Heart right ventricle (tissue), 16 donors: ENCODE measurements around the gene GPLD1. TPM values are rescaled to one million over a fixed set of nuclear protein-coding genes. Genes with fewer than 3 reads are reported as not detected.

Experiments
- ATAC-seq, 8 donors: fragments of 200-7000 bp; cut with Tn5 transposase; one replicate each; pipeline ENCODE4 v1.9.1; 2020; ENCODE audit warnings: mild to moderate bottlenecking in 8 of 8, moderate library complexity in 8 of 8, moderate number of reproducible peaks in 1 of 8
- DNase-seq, 2 donors: peaks; one replicate each; pipeline ENCODE4 v3.0.0-alpha.2; 2020
- H3K27ac ChIP-seq, 10 donors: fragments of 200-600 bp; sonication (generic) in 2 of 10; one replicate each; pipeline versions ENCODE4 v1.5.0 to v1.8.0; 2020 to 2022; ENCODE audit warnings: mild to moderate bottlenecking in 3 of 10
- H3K27me3 ChIP-seq, 7 donors: fragments of 200-600 bp; one replicate each; pipeline ENCODE4 v1.8.0; 2021 to 2022; ENCODE audit warnings: mild to moderate bottlenecking in 2 of 7
- H3K36me3 ChIP-seq, 9 donors: fragments of 200-600 bp; sonication (generic) in 1 of 9; one replicate each; pipeline versions ENCODE4 v1.5.0 to v1.8.0; 2020 to 2022; ENCODE audit warnings: mild to moderate bottlenecking in 2 of 9
- H3K4me1 ChIP-seq, 9 donors: fragments of 200-600 bp; sonication (generic) in 1 of 9; one replicate each; pipeline versions ENCODE4 v1.5.0 to v1.8.0; 2020 to 2022; ENCODE audit warnings: mild to moderate bottlenecking in 4 of 9
- H3K4me3 ChIP-seq, 10 donors: fragments of 200-600 bp; sonication (generic) in 2 of 10; one replicate each; pipeline versions ENCODE4 v1.5.0 to v1.8.0; 2020 to 2022; ENCODE audit warnings: mild to moderate bottlenecking in 7 of 10, moderate library complexity in 2 of 10
- H3K9me3 ChIP-seq, 11 donors: fragments of 200-600 bp in 10 of 11; sonication (generic) in 2 of 11; one replicate each; pipeline versions ENCODE4 v1.5.0 to v1.8.0; 2013 to 2022; ENCODE audit warnings: mild to moderate bottlenecking in 2 of 11, control low read depth in 1 of 11, moderate library complexity in 1 of 11
- CTCF ChIP-seq, 9 donors: fragments of 200-600 bp; sonication (generic) in 2 of 9; IDR thresholded peaks; one replicate each; pipeline versions ENCODE4 v1.5.0 to v1.8.0; 2021 to 2022; ENCODE audit warnings: antibody characterized with exemption in 9 of 9, mild to moderate bottlenecking in 5 of 9, moderate library complexity in 1 of 9
- WGBS, 2 donors: extraction: QIAGEN DNeasy Blood & Tissue Kit; methylation state at CpG; one replicate each; pipeline ENCODE4 v1.1.7; 2013; ENCODE audit warnings: inconsistent platforms in 1 of 2; 5-methylcytosine and 5-hydroxymethylcytosine counted together
- intact Hi-C, 10 donors: fragments of 100-400 bp; cut with DNase I; formaldehyde crosslinking; loops; one replicate each; pipeline versions ENCODE4 v1.11.1 to v1.14.2; 2022
- polyA plus RNA-seq, 2 donors: library from polyadenylated mRNA; stranded (reverse); fragments of 200-250 nt; gene quantifications; one replicate each; pipeline ENCODE4 v1.2.3, GENCODE V29; 2013
- total RNA-seq, 10 donors: library from RNA; stranded (reverse); fragmentation: NEBNext Ultra II Directional in 3 of 10; extraction: Animal tissue kit (Norgen Biotek cat#: 25700) in 3 of 10; gene quantifications; one replicate each; pipeline versions ENCODE4 v1.2.1 to v1.2.4, GENCODE V29; 2021 to 2023
- donor health status: Arrhythmogenic right ventricular cardiomyopathy.
- donor health status: ischemic (EF 13 %, LVEDD 7.1; RV severe dilation, severe dysfunction).
- donor health status: healthy with polysubstance abuse.
- donor health status: DM: no; HTN: yes; CAD: no.
- donor health status: DM: no; HTN: no; CAD: no.
- donor health status: ischemic (EF 25% LVEDD 6.9; RV normal size, moderate dysfunction).
- donor health status: ischemic (EF 25% LVEDD 5.7; RV mildly dilated, moderate dysfunction).
- donor health status: healthy.
- donor health status: DM: yes; HTN: yes; CAD: no.
- donor health status: Ischemic cardiomyopathy.
- donor health status: ischemic (EF 35%, LVEDD 5.7; RV mildly dilated, moderate dysfunction).
- donor health status: nonischemic (EF 11% LVEDD 7.7; RV severe dilation, severe dysfunction).
- donor health status: DM: yes; HTN: yes; CAD: no.
- donor health status: PGD.
- donor health status: ischemic (EF 29% LVEDD 5.4; RV normal size, mild dysfunction).
- donor health status: nonischemic (EF 23%, LVEDD 6.1; RV moderate dilation, normal function).

The GPLD1 gene
- total and polyA plus RNA-seq, 12 donors, result 0.07 to 1.5 (median 0.78) TPM

GRCh38 chr6:24464253-24465038 is 24.9 kb downstream of the GPLD1 start:
- Histone ChIP-seq H3K9me3 (no peaks in the 10 kb centered on the region), H3K27ac (no peak overlapping the region), H3K36me3 (no peaks in the 10 kb centered on the region), H3K4me3 (no peak overlapping the region), H3K4me1 (no peaks in the 10 kb centered on the region), H3K27me3 (no peaks in the 10 kb centered on the region)
- DNase-seq, result no peak
- intact Hi-C loops, result no loop called here
- TF ChIP-seq CTCF (IDR thresholded peaks at IDR 0.05), result no peak
- ATAC-seq, result no peak
- WGBS, 2 donors, result 87 to 90% methylated on average over 11 of the region's 11 CpGs

GRCh38 chr6:24460966-24461365 is 28.4 kb downstream of the GPLD1 start:
- no peak overlapping the region for H3K27ac ChIP-seq
- no peak overlapping the region for H3K4me3 ChIP-seq
- H3K27me3 ChIP-seq, result no peaks in the 10 kb centered on the region
- H3K36me3 ChIP-seq, result no peaks in the 10 kb centered on the region
- H3K4me1 ChIP-seq, result no peaks in the 10 kb centered on the region
- WGBS, 2 donors, result 89% methylated on average over 4 of the region's 4 CpGs
- ATAC-seq (no peak), DNase-seq (no peak)
- TF ChIP-seq CTCF (IDR thresholded peaks at IDR 0.05), result no peak
- intact Hi-C loops, result no loop called here
- H3K9me3 ChIP-seq, result no peaks in the 10 kb centered on the region

- ATAC-seq (no peak), DNase-seq (no peak)
- no peak overlapping the region for H3K27ac ChIP-seq
- no peaks in the 10 kb centered on the region for H3K36me3 ChIP-seq
- TF ChIP-seq CTCF (IDR thresholded peaks at IDR 0.05), result no peak
- WGBS, 2 donors, result 97 to 100% methylated on average over 2 of the region's 2 CpGs
- H3K4me3 ChIP-seq, result no peak overlapping the region
- no peaks in the 10 kb centered on the region for H3K27me3 ChIP-seq
- no peaks in the 10 kb centered on the region for H3K9me3 ChIP-seq
- intact Hi-C loops, result no loop called here
- no peaks in the 10 kb centered on the region for H3K4me1 ChIP-seq
Observed at GRCh38 chr6:24458941-24459340, 30.4 kb downstream of the GPLD1 start.

GRCh38 chr6:24458134-24458533 is 31.2 kb downstream of the GPLD1 start:
- 51 to 64% methylated on average over 4 of the region's 4 CpGs for WGBS, 2 donors
- ATAC-seq (no peak), DNase-seq (no peak)
- Histone ChIP-seq H3K27ac (no peak overlapping the region), H3K9me3 (no peaks in the 10 kb centered on the region), H3K4me1 (no peaks in the 10 kb centered on the region), H3K27me3 (no peaks in the 10 kb centered on the region), H3K36me3 (no peaks in the 10 kb centered on the region), H3K4me3 (no peak overlapping the region)
- TF ChIP-seq CTCF (IDR thresholded peaks at IDR 0.05), result no peak
- intact Hi-C loops, result no loop called here
